Breast epithelium (tissue), 3 donors: Measurements from ENCODE around the gene BNIP2.

Experiments
- POLR2A ChIP-seq: fragments of 450-650 bp; IDR thresholded peaks from one replicate; pipeline ENCODE4 v1.6.1; 2016; ENCODE audit warnings: antibody characterized with exemption, mild to moderate bottlenecking, moderate library complexity
- TF ChIP-seq, protein P1 (sequence below), 3 donors: fragments of 450-650 bp; IDR thresholded peaks; one replicate each; pipeline ENCODE4 v1.5.1; 2016 to 2017; ENCODE audit warnings: antibody characterized with exemption in 3 of 3, mild to moderate bottlenecking in 3 of 3, moderate library complexity in 3 of 3

DNA sequence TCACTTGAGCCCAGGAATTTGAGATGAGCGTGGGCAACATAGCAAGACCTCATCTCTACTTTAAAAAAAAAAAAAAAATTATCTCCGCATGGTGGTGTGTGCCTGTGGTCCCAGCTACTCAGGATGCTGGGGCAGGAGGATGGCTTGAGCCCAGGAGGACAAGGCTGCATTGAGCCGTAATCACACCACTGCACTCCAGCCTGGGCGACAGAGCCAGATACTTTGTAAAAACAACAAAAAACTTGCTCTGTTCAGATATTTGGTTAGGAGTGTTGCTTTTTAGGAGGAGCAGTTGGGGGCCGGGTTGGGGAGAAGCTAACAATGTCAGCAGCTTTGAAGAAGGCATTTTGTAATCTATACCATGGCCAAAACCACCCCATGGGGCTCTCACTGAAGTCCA, 73.5 kb downstream of the BNIP2 start:
- TF ChIP-seq, protein P1, sequence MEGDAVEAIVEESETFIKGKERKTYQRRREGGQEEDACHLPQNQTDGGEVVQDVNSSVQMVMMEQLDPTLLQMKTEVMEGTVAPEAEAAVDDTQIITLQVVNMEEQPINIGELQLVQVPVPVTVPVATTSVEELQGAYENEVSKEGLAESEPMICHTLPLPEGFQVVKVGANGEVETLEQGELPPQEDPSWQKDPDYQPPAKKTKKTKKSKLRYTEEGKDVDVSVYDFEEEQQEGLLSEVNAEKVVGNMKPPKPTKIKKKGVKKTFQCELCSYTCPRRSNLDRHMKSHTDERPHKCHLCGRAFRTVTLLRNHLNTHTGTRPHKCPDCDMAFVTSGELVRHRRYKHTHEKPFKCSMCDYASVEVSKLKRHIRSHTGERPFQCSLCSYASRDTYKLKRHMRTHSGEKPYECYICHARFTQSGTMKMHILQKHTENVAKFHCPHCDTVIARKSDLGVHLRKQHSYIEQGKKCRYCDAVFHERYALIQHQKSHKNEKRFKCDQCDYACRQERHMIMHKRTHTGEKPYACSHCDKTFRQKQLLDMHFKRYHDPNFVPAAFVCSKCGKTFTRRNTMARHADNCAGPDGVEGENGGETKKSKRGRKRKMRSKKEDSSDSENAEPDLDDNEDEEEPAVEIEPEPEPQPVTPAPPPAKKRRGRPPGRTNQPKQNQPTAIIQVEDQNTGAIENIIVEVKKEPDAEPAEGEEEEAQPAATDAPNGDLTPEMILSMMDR (IDR thresholded peaks at IDR 0.05) = no peak
- no peak for TF ChIP-seq POLR2A
